H1 (cell line): ENCODE measurements around the gene ARHGEF40. TPM values are rescaled to one million over a fixed set of nuclear protein-coding genes. Genes with fewer than 3 reads are reported as not detected.

Experiments
- BRCA1 ChIP-seq: IDR thresholded peaks from 2 replicates; pipeline ENCODE4 v1.6.1; 2012; ENCODE audit warnings: low read depth, low read length, improper control_type of control experiment
- CHD2 ChIP-seq: IDR thresholded peaks from 2 replicates; pipeline ENCODE4 v1.6.1; 2012; ENCODE audit warnings: low read length, improper control_type of control experiment
- SUZ12 ChIP-seq: fragments of 200-600 bp; sonication (generic); IDR thresholded peaks from 2 replicates; pipeline ENCODE4 v1.6.1; 2012; ENCODE audit warnings: mild to moderate bottlenecking, inconsistent platforms, low read length, moderate library complexity, mixed read lengths
- polyA plus RNA-seq, 7 experiments: library from polyadenylated mRNA; depleted of rRNA in 3 of 7; stranded (reverse) in 5 of 7; unstranded in 2 of 7; fragments of >200 nt in 5 of 7; fragments of 200-250 nt in 2 of 7; gene quantifications; 1 replicate in 5 of 7; 2 replicates in 1 of 7; 4 replicates in 1 of 7; pipeline versions ENCODE4 v1.2.1 to v1.2.3, GENCODE V29; 2011 to 2013; ENCODE audit warnings: missing spikeins in 2 of 7, mixed read lengths in 2 of 7
- total RNA-seq: library from RNA; stranded (reverse); fragmentation: NEBNext Ultra II Directional; extraction: Animal tissue kit (Norgen Biotek cat#: 25700); gene quantifications from 2 replicates; pipeline ENCODE4 v1.2.1, GENCODE V29; 2021
- TF ChIP-seq, protein P1 (sequence below): IDR thresholded peaks from 2 replicates; pipeline ENCODE4 v1.6.1; 2012; ENCODE audit warnings: inconsistent platforms

The ARHGEF40 gene
- total and polyA plus RNA-seq, 2 of the 8 experiments (the other 6 are each of a cell fraction or from before 2014, with no cell fraction given) = 53.1 to 101 TPM

DNA sequence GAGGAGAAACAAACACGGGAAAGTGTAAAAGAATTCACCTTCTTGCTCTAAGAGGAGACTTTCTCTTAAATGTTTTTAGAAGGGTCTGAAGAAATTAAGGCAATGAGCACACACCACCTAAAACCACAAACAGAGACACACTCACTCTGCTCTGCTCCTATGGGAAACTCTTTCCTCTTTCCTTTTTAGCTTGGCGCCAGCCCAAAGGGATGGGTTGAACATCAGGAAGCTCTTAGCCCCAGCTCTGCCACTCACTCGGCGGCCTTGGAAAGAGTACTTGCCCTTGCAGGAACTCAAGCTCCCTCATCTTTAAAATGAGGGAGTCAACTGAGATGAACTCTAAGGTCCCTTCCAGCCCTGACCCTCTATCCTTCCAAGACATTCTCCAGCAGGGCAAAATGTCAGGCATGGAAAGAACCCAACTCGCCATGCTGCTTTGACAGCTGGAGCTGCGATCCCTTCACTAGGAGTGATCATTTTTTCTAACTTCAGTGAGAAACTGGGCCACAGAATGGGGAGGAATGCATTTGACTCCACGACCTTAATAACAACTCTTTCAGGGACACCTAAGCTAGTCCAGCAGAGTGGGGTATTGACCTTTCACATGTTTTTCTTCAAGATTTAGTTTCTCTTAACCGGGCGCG is 13.5 kb upstream of the ARHGEF40 start (continued):
- TF ChIP-seq, protein P1, sequence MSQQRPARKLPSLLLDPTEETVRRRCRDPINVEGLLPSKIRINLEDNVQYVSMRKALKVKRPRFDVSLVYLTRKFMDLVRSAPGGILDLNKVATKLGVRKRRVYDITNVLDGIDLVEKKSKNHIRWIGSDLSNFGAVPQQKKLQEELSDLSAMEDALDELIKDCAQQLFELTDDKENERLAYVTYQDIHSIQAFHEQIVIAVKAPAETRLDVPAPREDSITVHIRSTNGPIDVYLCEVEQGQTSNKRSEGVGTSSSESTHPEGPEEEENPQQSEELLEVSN = no peak
- TF ChIP-seq CHD2 = no peak
- TF ChIP-seq BRCA1 = no peak
- no peak for TF ChIP-seq SUZ12
